ENCODE data around the gene TBC1D12. TPM values are rescaled to one million over a fixed set of nuclear protein-coding genes. Genes with fewer than 3 reads are reported as not detected.
"Not testable (repeated sequence)": the region's sequence is repeated elsewhere in the genome, so short reads cannot be mapped to it uniquely, and the experiment has no call there.

The TBC1D12 gene
- total RNA-seq, 4 donors from 2014 or later: 7.4 to 11.4 (median 7.8) TPM

- no peak for TF ChIP-seq CTCF (IDR thresholded peaks at IDR 0.05 in 4 of 5, conservative IDR thresholded peaks at IDR 0.05 in 1 of 5)
- TF ChIP-seq POLR2A (IDR thresholded peaks at IDR 0.05): no peak
- in situ Hi-C loops (cut with MboI; ENCODE audit: low sequenced_read_pairs in 4 of 4) (no loop called here), intact Hi-C loops (cut with DNase I; ENCODE audit: low total_unique reads) (no loop called here)
- Histone ChIP-seq H3K36me3 (no peaks in the 10 kb centered on the region), H3K4me3 (no peak overlapping the region), H3K9me3 (no peaks in the 10 kb centered on the region), H3K27me3 (no peaks in the 10 kb centered on the region), H3K4me1 (no peaks in the 10 kb centered on the region), H3K27ac (no peak overlapping the region)
- ATAC-seq: no peak
- no peak for DNase-seq
These were observed 18.8 kb upstream of the TBC1D12 start for GRCh38 chr10:94383530-94383929.

DNA sequence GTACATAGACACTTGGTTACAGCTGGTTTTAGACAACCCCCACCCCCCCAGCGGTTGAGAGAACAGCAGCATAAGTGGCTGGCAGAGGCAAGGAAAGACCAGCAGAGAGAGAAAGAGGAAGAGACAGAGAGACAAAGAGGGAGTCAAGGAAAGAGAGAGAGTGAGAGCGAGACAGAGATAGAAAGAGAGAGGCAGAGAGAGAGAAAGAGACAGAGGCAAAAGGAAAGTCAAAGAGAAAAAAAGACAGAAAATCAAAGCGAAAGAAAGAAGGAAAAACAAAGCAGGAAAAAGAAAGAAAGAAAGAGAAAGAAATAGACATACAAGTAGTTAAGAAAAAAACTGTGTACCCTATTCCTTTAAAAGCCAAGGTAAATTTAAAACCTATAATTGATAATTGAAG lies 16.6 kb upstream of the TBC1D12 start:
- H3K27ac ChIP-seq; intact Hi-C loops (cut with DNase I; ENCODE audit: low total_unique reads); DNase-seq; H3K9me3 ChIP-seq; ATAC-seq; H3K4me3 ChIP-seq; in situ Hi-C loops (cut with MboI; ENCODE audit: low sequenced_read_pairs in 4 of 4); H3K27me3 ChIP-seq; H3K36me3 ChIP-seq; H3K4me1 ChIP-seq: not testable (repeated sequence)

DNA sequence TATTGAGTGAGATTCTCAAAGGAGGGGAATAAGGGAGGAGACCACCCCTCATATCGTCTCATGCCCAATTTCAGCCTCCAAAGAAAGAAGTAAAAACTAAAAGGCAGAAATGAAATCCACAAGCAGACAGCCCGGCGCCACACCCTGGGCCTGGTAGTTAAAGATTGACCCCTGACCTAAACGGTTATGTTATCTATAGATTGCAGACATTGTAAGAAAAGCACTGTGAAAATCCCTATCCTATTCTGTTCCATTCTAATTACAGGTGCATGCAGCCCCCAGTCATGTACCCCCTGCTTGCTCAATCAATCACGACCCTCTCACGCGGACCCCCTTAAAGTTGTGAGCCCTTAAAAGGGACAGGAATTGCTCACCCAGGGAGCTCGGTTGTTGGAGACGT lies 10.2 kb upstream of the TBC1D12 start:
- H3K27ac ChIP-seq; H3K9me3 ChIP-seq; in situ Hi-C loops (cut with MboI; ENCODE audit: low sequenced_read_pairs in 4 of 4); H3K36me3 ChIP-seq; H3K4me3 ChIP-seq; DNase-seq; ATAC-seq; intact Hi-C loops (cut with DNase I; ENCODE audit: low total_unique reads); H3K4me1 ChIP-seq; H3K27me3 ChIP-seq: not testable (repeated sequence)

- in situ Hi-C loops (cut with MboI; ENCODE audit: low sequenced_read_pairs in 4 of 4) (no loop called here), intact Hi-C loops (cut with DNase I; ENCODE audit: low total_unique reads) (no loop called here)
- DNase-seq (no peak), ATAC-seq (no peak)
- no peaks in the 10 kb centered on the region for H3K4me1 ChIP-seq
- H3K9me3 ChIP-seq: no peaks in the 10 kb centered on the region
- TF ChIP-seq CTCF (IDR thresholded peaks at IDR 0.05 in 4 of 5, conservative IDR thresholded peaks at IDR 0.05 in 1 of 5) (no peak), POLR2A (IDR thresholded peaks at IDR 0.05) (no peak)
- no peaks in the 10 kb centered on the region for H3K36me3 ChIP-seq
- no peak overlapping the region for H3K27ac ChIP-seq
- H3K4me3 ChIP-seq: no peak overlapping the region
- peaks cover 0 to 6% (median 3%) of the 10 kb centered on the region in 3 donors for H3K27me3 ChIP-seq
These were observed 4.6 kb upstream of the TBC1D12 start for GRCh38 chr10:94397549-94398370.

DNA sequence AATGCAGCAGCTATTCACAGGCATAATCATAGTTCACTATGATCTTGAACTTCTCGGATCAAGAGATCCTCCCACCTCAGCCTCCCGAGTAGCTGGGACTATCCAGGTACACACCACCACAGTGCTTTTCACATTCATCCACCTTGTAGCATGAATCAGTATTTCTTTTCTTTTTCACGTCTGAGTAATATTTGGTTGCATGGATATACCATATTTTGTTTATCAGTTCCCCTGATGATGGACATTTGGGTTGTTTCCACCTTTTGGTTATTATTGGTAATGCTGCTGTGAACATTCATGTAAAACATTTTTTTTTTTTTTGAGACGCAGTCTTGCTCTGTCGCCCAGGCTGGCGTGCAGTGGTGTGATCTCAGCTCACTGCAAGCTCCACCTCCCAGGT lies 3.6 kb upstream of the TBC1D12 start:
- TF ChIP-seq POLR2A (IDR thresholded peaks at IDR 0.05): no peak
- TF ChIP-seq CTCF (IDR thresholded peaks at IDR 0.05 in 4 of 5, conservative IDR thresholded peaks at IDR 0.05 in 1 of 5): no peak
- H3K27me3 ChIP-seq: peaks cover 0 to 6% (median 3%) of the 10 kb centered on the region in 3 donors
- H3K36me3 ChIP-seq: no peaks in the 10 kb centered on the region
- H3K9me3 ChIP-seq: no peaks in the 10 kb centered on the region
- no peak for DNase-seq
- intact Hi-C loops (cut with DNase I; ENCODE audit: low total_unique reads): no loop called here
- no peak for ATAC-seq
- no peak overlapping the region for H3K27ac ChIP-seq
- H3K4me1 ChIP-seq: no peaks in the 10 kb centered on the region
- H3K4me3 ChIP-seq: no peak overlapping the region
- in situ Hi-C loops (cut with MboI; ENCODE audit: low sequenced_read_pairs in 4 of 4): no loop called here

All from gastrocnemius medialis (tissue), 4 donors.